ENCODE results near the gene SMIM5.

The SMIM5 gene

GRCh38 chr17:75676461-75676860, 43.2 kb downstream of the SMIM5 start:
- Histone ChIP-seq H3K4me3 (ENCODE audit: low read depth, low read length) (no peak overlapping the region), H3K27me3 (ENCODE audit: control insufficient read depth, insufficient read depth, low read length) (no peaks in the 10 kb centered on the region), H3K9me3 (ENCODE audit: control insufficient read depth, low read length) (no peaks in the 10 kb centered on the region), H3K27ac (no peak overlapping the region), H3K9ac (no peak overlapping the region), H2AFZ (no peak overlapping the region), H3K36me3 (ENCODE audit: control insufficient read depth, insufficient read depth, low read length) (no peaks in the 10 kb centered on the region), H3K79me2 (peaks cover 34% of the 10 kb centered on the region), H3K4me2 (ENCODE audit: low read length) (no peak overlapping the region), H3K4me1 (peaks cover 8% of the 10 kb centered on the region)
- TF ChIP-seq CTCF (IDR thresholded peaks at IDR 0.05) = no peak

- Histone ChIP-seq H3K9ac (no peak overlapping the region), H3K27me3 (ENCODE audit: control insufficient read depth, insufficient read depth, low read length) (no peaks in the 10 kb centered on the region), H3K27ac (peak overlapping the region; percentile 22), H3K4me3 (ENCODE audit: low read depth, low read length) (no peak overlapping the region), H2AFZ (no peak overlapping the region), H3K9me3 (ENCODE audit: control insufficient read depth, low read length) (no peaks in the 10 kb centered on the region), H3K4me1 (peaks cover 7% of the 10 kb centered on the region), H3K79me2 (peaks cover 47% of the 10 kb centered on the region), H3K4me2 (ENCODE audit: low read length) (no peak overlapping the region), H3K36me3 (ENCODE audit: control insufficient read depth, insufficient read depth, low read length) (no peaks in the 10 kb centered on the region)
- TF ChIP-seq CTCF (IDR thresholded peaks at IDR 0.05) = peak; percentile 15
These were observed 46.5 kb downstream of the SMIM5 start for GRCh38 chr17:75679706-75680211.

- H3K27ac ChIP-seq = no peak overlapping the region
These were observed 47.2 kb downstream of the SMIM5 start for GRCh38 chr17:75680431-75680830.

GRCh38 chr17:75681289-75681688, 48.1 kb downstream of the SMIM5 start:
- Histone ChIP-seq H3K9me3 (ENCODE audit: control insufficient read depth, low read length) (no peaks in the 10 kb centered on the region), H3K4me2 (ENCODE audit: low read length) (no peak overlapping the region), H3K27ac (no peak overlapping the region), H3K4me3 (ENCODE audit: low read depth, low read length) (no peak overlapping the region), H3K9ac (no peak overlapping the region), H3K79me2 (peaks cover 61% of the 10 kb centered on the region), H3K4me1 (peaks cover 3% of the 10 kb centered on the region), H3K27me3 (ENCODE audit: control insufficient read depth, insufficient read depth, low read length) (no peaks in the 10 kb centered on the region), H2AFZ (no peak overlapping the region), H3K36me3 (ENCODE audit: control insufficient read depth, insufficient read depth, low read length) (no peaks in the 10 kb centered on the region)
- no peak for TF ChIP-seq CTCF (IDR thresholded peaks at IDR 0.05)

More at GRCh38 chr17:75680431-75680830, 47.2 kb downstream of the SMIM5 start:
- no peak overlapping the region for H3K9ac ChIP-seq
- H3K79me2 ChIP-seq = peaks cover 54% of the 10 kb centered on the region
- H3K4me1 ChIP-seq = peaks cover 3% of the 10 kb centered on the region
- no peaks in the 10 kb centered on the region for H3K9me3 ChIP-seq (ENCODE audit: control insufficient read depth, low read length)
- no peak overlapping the region for H3K4me2 ChIP-seq (ENCODE audit: low read length)
- H3K27me3 ChIP-seq (ENCODE audit: control insufficient read depth, insufficient read depth, low read length) = no peaks in the 10 kb centered on the region
- no peak overlapping the region for H3K4me3 ChIP-seq (ENCODE audit: low read depth, low read length)
- no peaks in the 10 kb centered on the region for H3K36me3 ChIP-seq (ENCODE audit: control insufficient read depth, insufficient read depth, low read length)
- no peak overlapping the region for H2AFZ ChIP-seq
- no peak for TF ChIP-seq CTCF (IDR thresholded peaks at IDR 0.05)

- no peaks in the 10 kb centered on the region for H3K36me3 ChIP-seq (ENCODE audit: control insufficient read depth, insufficient read depth, low read length)
- no peak for TF ChIP-seq CTCF (IDR thresholded peaks at IDR 0.05)
- H2AFZ ChIP-seq = no peak overlapping the region
- H3K27ac ChIP-seq = no peak overlapping the region
- H3K9ac ChIP-seq = no peak overlapping the region
- no peaks in the 10 kb centered on the region for H3K9me3 ChIP-seq (ENCODE audit: control insufficient read depth, low read length)
- peaks cover 5% of the 10 kb centered on the region for H3K4me1 ChIP-seq
- H3K4me2 ChIP-seq (ENCODE audit: low read length) = no peak overlapping the region
- peaks cover 80% of the 10 kb centered on the region for H3K79me2 ChIP-seq
- H3K4me3 ChIP-seq (ENCODE audit: low read depth, low read length) = no peak overlapping the region
- H3K27me3 ChIP-seq (ENCODE audit: control insufficient read depth, insufficient read depth, low read length) = no peaks in the 10 kb centered on the region
These were observed 50.3 kb downstream of the SMIM5 start for GRCh38 chr17:75683583-75683982.

Data from parathyroid adenoma (tissue), 2 donors.